SK-N-SH treated with all-trans-retinoic acid at 6 μM for 48 hours (cell line): ENCODE measurements around the gene SEC23A.

Source experiments
- ATAC-seq: fragments of 200-7000 bp; cut with Tn5 transposase; 3 replicates; pipeline ENCODE4 v1.9.1; 2020; ENCODE audit warnings: mild to moderate bottlenecking, moderate library complexity
- ARNTL ChIP-seq: fragments of 450-650 bp; formaldehyde crosslinking; IDR thresholded peaks from 2 replicates; pipeline ENCODE4 v1.5.0; 2020; ENCODE audit warnings: low read depth, mild to moderate bottlenecking, moderate library complexity, borderline replicate concordance
- BACH2 ChIP-seq: fragments of 250-450 bp; sonication (Bioruptor Pico); IDR thresholded peaks from 2 replicates; pipeline ENCODE4 v1.9.0; 2021; ENCODE audit warnings: mild to moderate bottlenecking, borderline replicate concordance
- CREB5 ChIP-seq: fragments of 250-450 bp; sonication (Bioruptor Pico); IDR thresholded peaks from 2 replicates; pipeline ENCODE4 v1.5.1; 2020; ENCODE audit warnings: low read depth, mild to moderate bottlenecking, moderate library complexity
- CSDC2 ChIP-seq: fragments of 250-450 bp; sonication (Bioruptor Pico); IDR thresholded peaks from 2 replicates; pipeline ENCODE4 v1.5.0; 2020; ENCODE audit warnings: mild to moderate bottlenecking, moderate library complexity
- ESRRG ChIP-seq: fragments of 250-450 bp; sonication (Bioruptor Pico); IDR thresholded peaks from 2 replicates; pipeline ENCODE4 v1.6.1; 2021; ENCODE audit warnings: mild to moderate bottlenecking
- GLIS3 ChIP-seq: fragments of 250-450 bp; sonication (Bioruptor Pico); IDR thresholded peaks from 2 replicates; pipeline ENCODE4 v1.5.0; 2020; ENCODE audit warnings: mild to moderate bottlenecking, moderate library complexity
- ISL1 ChIP-seq: fragments of 250-450 bp; sonication (Bioruptor Pico); IDR thresholded peaks from 2 replicates; pipeline ENCODE4 v2.1.2; 2022; ENCODE audit warnings: mild to moderate bottlenecking, moderate library complexity
- OSR1 ChIP-seq: fragments of 250-450 bp; sonication (Bioruptor Pico); IDR thresholded peaks from 2 replicates; pipeline ENCODE4 v1.8.0; 2022; ENCODE audit warnings: moderate library complexity, mild to moderate bottlenecking, inconsistent platforms
- POU6F1 ChIP-seq: fragments of 250-450 bp; sonication (Bioruptor Pico); IDR thresholded peaks from 2 replicates; pipeline ENCODE4 v1.8.0; 2021; ENCODE audit warnings: low read depth, mild to moderate bottlenecking, moderate library complexity, borderline replicate concordance
- TCF4 ChIP-seq: fragments of 250-450 bp; sonication (Bioruptor Pico); IDR thresholded peaks from 2 replicates; pipeline ENCODE4 v1.8.0; 2021; ENCODE audit warnings: mild to moderate bottlenecking, moderate library complexity, borderline replicate concordance
- TOX ChIP-seq: fragments of 250-450 bp; sonication (Bioruptor Pico); IDR thresholded peaks from 2 replicates; pipeline ENCODE4 v1.8.0; 2021; ENCODE audit warnings: mild to moderate bottlenecking, moderate library complexity, borderline replicate concordance
- TSHZ2 ChIP-seq: fragments of 250-450 bp; sonication (Bioruptor Pico); IDR thresholded peaks from 2 replicates; pipeline ENCODE4 v1.5.0; 2020; ENCODE audit warnings: mild to moderate bottlenecking, moderate library complexity
- ZC3H10 ChIP-seq: fragments of 250-450 bp; sonication (Bioruptor Pico); IDR thresholded peaks from 2 replicates; pipeline ENCODE4 v1.5.1; 2021; ENCODE audit warnings: mild to moderate bottlenecking, moderate library complexity
- ZFP3 ChIP-seq: fragments of 250-450 bp; sonication (Bioruptor Pico); IDR thresholded peaks from 2 replicates; pipeline ENCODE4 v1.5.0; 2020; ENCODE audit warnings: mild to moderate bottlenecking, moderate library complexity
- ZFP30 ChIP-seq: fragments of 450-650 bp; formaldehyde crosslinking; IDR thresholded peaks from 2 replicates; pipeline ENCODE4 v1.5.0; 2022; ENCODE audit warnings: mild to moderate bottlenecking, moderate library complexity
- ZNF565 ChIP-seq: fragments of 450-650 bp; formaldehyde crosslinking; conservative IDR thresholded peaks from 2 replicates; pipeline ENCODE4 v1.5.0; 2020; ENCODE audit warnings: low read depth, mild to moderate bottlenecking, moderate library complexity
- ZNF70 ChIP-seq: fragments of 450-650 bp; formaldehyde crosslinking; IDR thresholded peaks from 2 replicates; pipeline ENCODE4 v1.5.0; 2020; ENCODE audit warnings: mild to moderate bottlenecking, moderate library complexity

The SEC23A gene

GRCh38 chr14:38989922-38990546, 113.0 kb downstream of the SEC23A start:
- TF ChIP-seq ZNF70 (no peak), ZFP3 (CRISPR knock-in tag) (no peak), TCF4 (no peak), CREB5 (CRISPR knock-in tag) (no peak), POU6F1 (no peak), ISL1 (CRISPR knock-in tag) (no peak), GLIS3 (CRISPR knock-in tag) (no peak), ESRRG (no peak)
- no peak for ATAC-seq

GRCh38 chr14:38987781-38988180, 115.3 kb downstream of the SEC23A start:
- TF ChIP-seq BACH2 (CRISPR knock-in tag) (no peak), GLIS3 (CRISPR knock-in tag) (no peak), ARNTL (CRISPR knock-in tag) (no peak), ZNF70 (no peak), ZC3H10 (CRISPR knock-in tag) (no peak), CSDC2 (CRISPR knock-in tag) (no peak), TSHZ2 (no peak), ZFP30 (CRISPR knock-in tag) (no peak), OSR1 (no peak), ESRRG (no peak), ZFP3 (CRISPR knock-in tag) (no peak), ISL1 (CRISPR knock-in tag) (no peak), POU6F1 (no peak)
- ATAC-seq: no peak

- TF ChIP-seq TSHZ2 (no peak), CREB5 (CRISPR knock-in tag) (no peak)
- no peak for ATAC-seq
Observed at GRCh38 chr14:38982837-38983236, 120.2 kb downstream of the SEC23A start.

GRCh38 chr14:38982278-38982677, 120.8 kb downstream of the SEC23A start:
- TF ChIP-seq TOX (CRISPR knock-in tag): no peak
- TF ChIP-seq ZC3H10 (CRISPR knock-in tag): no peak
- no peak for TF ChIP-seq ZNF565 (CRISPR knock-in tag)
- no peak for ATAC-seq
